DOHH2 (cell line): Measurements from ENCODE around the gene ETF1.

Experiments used
- EZH2phosphoT487 ChIP-seq: fragments of 200-600 bp; sonication (generic); IDR thresholded peaks from 2 replicates; pipeline ENCODE4 v1.6.1; 2017; ENCODE audit warnings: borderline replicate concordance, mild to moderate bottlenecking, antibody characterized with exemption, low read length, moderate library complexity, mixed read lengths
- TF ChIP-seq, protein P1 (sequence below): fragments of 200-600 bp; sonication (generic); IDR thresholded peaks from one replicate; pipeline ENCODE4 v1.5.1; 2014; ENCODE audit warnings: antibody characterized with exemption, mild to moderate bottlenecking, low read depth, low read length; ENCODE audit not compliant: poor library complexity, severe bottlenecking

DNA sequence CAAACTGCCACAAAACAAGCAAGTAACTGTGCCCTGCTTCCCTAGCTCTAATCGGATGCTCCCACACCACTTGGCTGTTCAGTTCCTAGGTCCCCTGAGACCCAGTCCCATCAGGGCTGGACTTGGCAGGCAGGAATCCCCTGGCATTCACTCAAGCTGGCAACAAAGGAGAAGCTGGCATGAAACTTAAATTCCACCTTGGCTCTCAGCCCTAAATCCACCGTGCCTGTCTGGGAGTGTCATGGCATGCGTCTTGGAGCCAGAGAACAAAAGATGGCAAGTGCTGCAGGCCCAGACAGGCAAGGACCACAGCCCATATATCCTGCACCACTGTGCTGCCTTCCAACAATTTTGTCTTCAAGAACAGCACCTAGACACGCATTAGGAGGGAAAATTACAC, 38.2 kb downstream of the ETF1 start:
- TF ChIP-seq, protein P1, sequence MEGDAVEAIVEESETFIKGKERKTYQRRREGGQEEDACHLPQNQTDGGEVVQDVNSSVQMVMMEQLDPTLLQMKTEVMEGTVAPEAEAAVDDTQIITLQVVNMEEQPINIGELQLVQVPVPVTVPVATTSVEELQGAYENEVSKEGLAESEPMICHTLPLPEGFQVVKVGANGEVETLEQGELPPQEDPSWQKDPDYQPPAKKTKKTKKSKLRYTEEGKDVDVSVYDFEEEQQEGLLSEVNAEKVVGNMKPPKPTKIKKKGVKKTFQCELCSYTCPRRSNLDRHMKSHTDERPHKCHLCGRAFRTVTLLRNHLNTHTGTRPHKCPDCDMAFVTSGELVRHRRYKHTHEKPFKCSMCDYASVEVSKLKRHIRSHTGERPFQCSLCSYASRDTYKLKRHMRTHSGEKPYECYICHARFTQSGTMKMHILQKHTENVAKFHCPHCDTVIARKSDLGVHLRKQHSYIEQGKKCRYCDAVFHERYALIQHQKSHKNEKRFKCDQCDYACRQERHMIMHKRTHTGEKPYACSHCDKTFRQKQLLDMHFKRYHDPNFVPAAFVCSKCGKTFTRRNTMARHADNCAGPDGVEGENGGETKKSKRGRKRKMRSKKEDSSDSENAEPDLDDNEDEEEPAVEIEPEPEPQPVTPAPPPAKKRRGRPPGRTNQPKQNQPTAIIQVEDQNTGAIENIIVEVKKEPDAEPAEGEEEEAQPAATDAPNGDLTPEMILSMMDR: no peak
- TF ChIP-seq EZH2phosphoT487: no peak
